Ureter (tissue), 1 donor: ENCODE results near the gene ACMSD. TPM values are rescaled to one million over a fixed set of nuclear protein-coding genes. Genes with fewer than 3 reads are reported as not detected.
"Not testable (repeated sequence)": the region's sequence is repeated elsewhere in the genome, so short reads cannot be mapped to it uniquely, and the experiment has no call there.

Experiments
- DNase-seq: peaks from one replicate; pipeline ENCODE4 v3.0.0-alpha.2; 2020; ENCODE audit warnings: low spot score
- total RNA-seq: library from RNA; stranded (reverse); gene quantifications from one replicate; pipeline ENCODE4 v1.2.4, GENCODE V29; 2023
- donor health status: DM: yes; HTN: yes; CAD: no.

Gene ACMSD
- not detected for total RNA-seq

- DNase-seq = no peak
These were observed at the start of gene ACMSD for GRCh38 chr2:134838143-134838620. Gene ACMSD (plus strand): TSS chr2:134838616. CDS start chr2:134838683, 67 bp downstream.

DNA sequence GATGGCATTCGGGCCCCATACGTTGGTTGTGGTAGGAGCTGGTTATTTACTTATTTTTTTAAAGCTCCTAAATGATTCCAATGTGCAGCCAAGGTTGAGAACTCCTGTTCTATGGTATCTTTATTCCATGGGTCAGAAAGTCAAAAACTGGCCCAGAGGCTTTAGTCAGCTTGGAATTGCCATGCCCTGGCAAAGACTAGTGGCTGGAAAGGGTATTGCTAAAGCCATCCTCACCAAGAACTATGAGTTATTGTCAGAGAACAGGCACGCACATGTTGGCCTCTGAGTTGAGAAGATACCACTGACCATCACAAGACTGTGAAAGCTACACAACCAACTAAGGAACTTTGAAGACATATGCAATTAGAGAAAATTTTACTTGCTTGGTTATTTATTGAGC is 47.9 kb upstream of the ACMSD start:
- DNase-seq = no peak

- DNase-seq = no peak
These were observed 46.8 kb upstream of the ACMSD start for GRCh38 chr2:134791616-134792015.

DNA sequence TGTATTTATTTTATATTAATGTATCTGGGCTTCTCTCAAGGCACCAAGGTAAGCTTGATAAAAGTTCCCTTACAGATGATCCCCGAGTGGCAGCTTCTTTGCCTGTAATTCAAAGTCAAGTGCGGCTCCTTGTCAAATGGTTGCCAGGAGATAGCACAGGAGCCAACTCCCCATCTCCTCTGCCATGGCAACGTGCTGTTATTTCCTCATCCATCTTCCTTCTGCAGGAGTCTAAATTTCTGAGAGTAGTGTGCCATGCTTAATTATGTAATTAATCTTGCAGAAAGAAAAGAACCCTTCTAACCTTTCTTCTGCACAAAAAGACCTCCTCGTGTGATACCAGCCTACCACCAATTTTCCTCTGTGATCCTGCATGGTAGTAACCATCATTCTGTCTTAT is 46.2 kb upstream of the ACMSD start:
- DNase-seq = no peak

GRCh38 chr2:134795765-134796164 is 42.7 kb upstream of the ACMSD start:
- DNase-seq = no peak

GRCh38 chr2:134796373-134796772 is 42.0 kb upstream of the ACMSD start:
- no peak for DNase-seq

GRCh38 chr2:134799936-134800335 is 38.5 kb upstream of the ACMSD start:
- no peak for DNase-seq

DNA sequence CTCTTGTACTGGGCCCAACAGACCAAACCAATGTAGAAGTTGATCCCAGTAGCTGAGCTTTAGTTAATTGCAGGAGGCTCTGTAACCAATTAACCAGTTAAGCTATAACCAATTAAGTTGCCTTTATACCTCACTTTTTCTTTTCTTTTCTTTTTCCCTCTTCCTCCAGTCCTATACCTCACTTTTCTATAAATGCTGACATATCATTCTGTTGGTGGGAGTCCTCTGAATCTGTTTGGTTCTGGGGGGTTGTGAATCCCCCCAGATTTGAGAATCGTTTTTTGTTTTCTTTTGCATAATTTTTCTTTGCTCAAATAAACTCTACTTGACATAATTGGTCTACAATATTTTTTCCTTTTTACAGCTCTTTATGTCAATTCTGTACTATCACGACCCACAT is 38.1 kb upstream of the ACMSD start:
- no peak for DNase-seq

GRCh38 chr2:134803609-134804405 is 34.6 kb upstream of the ACMSD start:
- not testable (repeated sequence) for DNase-seq

DNA sequence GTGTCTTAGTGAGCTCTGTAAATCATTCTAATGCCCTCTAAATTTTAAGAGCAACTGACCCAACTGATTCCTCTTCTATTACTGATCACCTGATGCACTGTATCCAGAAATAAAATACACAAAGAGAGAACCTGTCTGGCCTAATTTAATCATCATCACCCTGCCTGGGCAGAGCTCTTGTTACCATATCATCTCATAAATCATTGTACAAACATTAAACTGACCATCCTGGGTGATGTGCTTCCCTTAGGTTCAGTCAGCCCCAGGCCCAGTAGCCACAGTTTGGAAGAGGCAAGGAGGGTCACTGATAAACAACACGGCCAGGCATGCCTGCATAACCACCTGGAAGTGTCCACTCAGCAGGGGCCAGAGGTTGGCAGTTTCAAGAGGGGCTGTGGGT is 22.7 kb upstream of the ACMSD start:
- DNase-seq = no peak

GRCh38 chr2:134818321-134818720 is 20.1 kb upstream of the ACMSD start:
- DNase-seq = no peak

GRCh38 chr2:134819334-134819733 is 19.1 kb upstream of the ACMSD start:
- DNase-seq = no peak

- DNase-seq = no peak
These were observed 15.0 kb upstream of the ACMSD start for GRCh38 chr2:134823431-134823830.

GRCh38 chr2:134823832-134824231 is 14.6 kb upstream of the ACMSD start:
- no peak for DNase-seq

- DNase-seq = not testable (repeated sequence)
These were observed 12.7 kb upstream of the ACMSD start for GRCh38 chr2:134825716-134826115.

DNA sequence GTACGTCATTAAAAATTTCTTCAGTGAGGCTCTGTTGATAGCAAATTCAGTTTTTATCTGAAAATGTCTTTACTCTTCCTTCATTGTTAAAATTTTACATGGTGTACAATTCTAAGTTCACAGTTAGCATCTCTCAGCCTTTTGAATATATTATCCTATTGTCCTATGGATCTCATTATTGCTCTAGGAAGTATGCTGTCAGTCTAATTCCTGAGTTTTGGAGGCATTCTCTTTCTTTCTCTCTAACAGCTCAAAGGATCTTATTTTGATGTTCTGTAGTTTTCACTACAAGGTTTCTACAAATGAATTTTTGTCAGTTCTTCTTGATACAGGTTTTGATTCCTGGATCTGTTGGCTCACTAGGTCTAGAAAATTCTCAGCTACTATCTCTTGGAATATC is 2.9 kb upstream of the ACMSD start:
- DNase-seq = no peak

- DNase-seq = no peak
These were observed 1.4 kb upstream of the ACMSD start for GRCh38 chr2:134836986-134837385.

DNA sequence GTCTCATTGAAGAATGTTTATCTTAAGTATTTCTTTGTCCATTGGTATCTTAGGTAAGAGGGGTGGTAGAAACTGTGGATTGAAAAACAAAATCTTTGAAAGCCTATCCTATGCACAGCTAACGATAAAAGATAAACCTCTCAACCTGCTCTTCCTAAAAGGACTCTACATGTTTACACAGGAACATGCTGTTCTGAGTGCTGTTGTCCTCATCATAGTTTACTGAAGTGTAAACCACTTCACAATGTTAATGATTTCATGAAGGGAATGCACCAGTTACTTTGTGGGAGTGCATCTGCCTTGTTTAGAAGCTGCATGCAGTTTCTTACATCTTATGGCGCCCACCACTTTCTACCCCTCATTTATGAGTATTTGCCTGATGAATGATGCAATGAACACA is 1.2 kb downstream of the ACMSD start:
- no peak for DNase-seq

DNA sequence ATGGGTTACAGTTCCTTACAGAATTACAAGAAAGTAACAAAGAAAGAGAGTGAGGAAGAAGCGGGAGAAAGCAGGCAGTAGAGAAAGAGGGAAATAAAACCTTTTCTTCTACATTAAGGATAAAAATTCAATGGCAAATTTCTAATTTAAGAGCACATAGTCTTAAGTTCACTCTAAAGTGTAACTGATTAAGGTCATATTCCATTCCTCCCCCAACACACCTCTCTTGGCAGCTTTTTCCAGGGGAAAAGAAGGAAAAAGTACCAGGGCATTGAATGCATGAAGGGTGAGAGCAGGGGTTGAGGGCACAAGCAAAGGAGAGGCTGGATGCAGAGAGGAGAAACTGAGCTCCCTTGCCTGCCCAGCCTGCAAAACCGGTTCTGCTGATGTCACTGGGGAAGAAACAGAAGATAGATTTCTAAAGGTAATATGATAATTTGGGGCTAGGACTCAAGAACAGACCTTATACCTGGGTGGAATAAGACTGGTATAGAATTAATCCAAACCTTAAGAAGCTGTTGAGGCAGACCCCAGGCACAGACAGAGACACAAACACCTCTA is 4.6 kb downstream of the ACMSD start:
- no peak for DNase-seq

DNA sequence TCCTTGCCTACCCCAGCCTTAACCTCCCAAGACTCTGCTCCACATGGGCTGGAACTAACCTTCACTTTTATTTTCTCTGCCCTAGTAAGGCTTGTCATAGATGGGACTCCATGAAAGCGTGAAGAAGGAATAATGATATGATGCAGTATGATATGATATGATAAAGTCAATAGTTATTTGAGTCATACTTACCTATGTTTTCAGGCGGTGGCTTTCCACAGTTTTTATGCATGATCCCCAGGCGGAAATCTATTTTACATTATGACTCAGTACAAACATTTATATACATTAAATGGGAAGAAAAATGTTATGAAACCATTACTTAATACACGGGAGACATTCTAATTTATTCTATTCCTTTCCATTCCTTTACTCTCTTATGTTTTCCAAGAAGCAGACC is 5.6 kb downstream of the ACMSD start:
- no peak for DNase-seq

DNA sequence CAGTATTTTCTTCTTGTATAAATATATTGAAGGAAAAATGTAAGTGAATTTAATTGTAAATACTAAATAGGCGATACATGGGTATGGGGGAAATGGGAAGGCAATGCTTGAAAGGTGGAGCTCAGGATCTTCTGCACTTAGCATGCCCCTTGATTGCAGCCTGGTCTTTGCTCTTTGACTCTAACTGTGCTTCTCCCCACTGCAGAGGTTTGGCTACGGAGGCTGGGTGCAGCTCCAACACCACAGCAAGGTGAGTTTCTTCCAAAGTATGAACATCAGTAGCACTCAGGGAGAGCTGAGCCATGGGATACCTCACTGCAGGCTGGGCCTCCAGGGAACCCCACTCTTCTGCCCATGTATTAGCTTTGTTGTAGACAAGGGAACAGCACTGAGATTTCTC is 6.6 kb downstream of the ACMSD start:
- DNase-seq = no peak

- no peak for DNase-seq
These were observed 7.3 kb downstream of the ACMSD start for GRCh38 chr2:134845719-134846118.

GRCh38 chr2:134846213-134846612 is 7.8 kb downstream of the ACMSD start:
- DNase-seq = no peak

- DNase-seq = not testable (repeated sequence)
These were observed 9.2 kb downstream of the ACMSD start for GRCh38 chr2:134847582-134847981.
